ENCODE measurements around the gene CUEDC1. TPM values are rescaled to one million over a fixed set of nuclear protein-coding genes. Genes with fewer than 3 reads are reported as not detected.
A peak's percentile ranks its signal among the peaks of the same experiment; 100 is the strongest.

The CUEDC1 gene
- total RNA-seq, 6 experiments from 2014 or later = 34.0 to 41.0 (median 34.9) TPM

DNA sequence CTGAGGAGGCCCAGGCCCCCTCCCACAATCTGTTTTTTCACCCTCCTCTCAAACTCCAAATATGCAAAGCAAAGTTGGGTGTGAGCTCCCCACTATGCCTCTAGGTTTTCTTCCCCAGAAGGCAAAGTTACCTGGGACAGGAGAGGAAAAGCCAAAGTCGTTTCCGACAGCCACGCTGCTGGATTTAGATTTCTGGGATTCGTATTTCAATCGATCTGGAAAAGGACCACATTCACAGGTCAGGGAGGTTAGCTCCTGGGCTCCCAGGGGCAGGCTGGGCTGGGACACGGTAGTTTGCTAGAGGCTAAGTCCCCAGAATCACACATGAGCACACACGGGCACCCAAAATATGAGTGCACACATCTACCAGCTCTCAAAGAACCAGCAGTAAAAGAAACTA is 84.1 kb downstream of the CUEDC1 start:
- peaks cover 24% of the 10 kb centered on the region; the same call in 1 of the 2 replicates for H3K36me3 Mint-ChIP-seq (ENCODE audit: low read depth)
- H3K27ac Mint-ChIP-seq = no peak overlapping the region; the same call in 1 of the 2 replicates
- peaks cover 1% of the 10 kb centered on the region; the same call in 1 of the 2 replicates for H3K27me3 Mint-ChIP-seq (ENCODE audit: insufficient read depth)
- H3K4me3 Mint-ChIP-seq = no peak overlapping the region
- DNase-seq = no peak
- peaks cover 81% of the 10 kb centered on the region for H3K4me1 Mint-ChIP-seq (ENCODE audit: low read depth)
- H3K9me3 Mint-ChIP-seq = no peaks in the 10 kb centered on the region
- TF ChIP-seq, protein P1, sequence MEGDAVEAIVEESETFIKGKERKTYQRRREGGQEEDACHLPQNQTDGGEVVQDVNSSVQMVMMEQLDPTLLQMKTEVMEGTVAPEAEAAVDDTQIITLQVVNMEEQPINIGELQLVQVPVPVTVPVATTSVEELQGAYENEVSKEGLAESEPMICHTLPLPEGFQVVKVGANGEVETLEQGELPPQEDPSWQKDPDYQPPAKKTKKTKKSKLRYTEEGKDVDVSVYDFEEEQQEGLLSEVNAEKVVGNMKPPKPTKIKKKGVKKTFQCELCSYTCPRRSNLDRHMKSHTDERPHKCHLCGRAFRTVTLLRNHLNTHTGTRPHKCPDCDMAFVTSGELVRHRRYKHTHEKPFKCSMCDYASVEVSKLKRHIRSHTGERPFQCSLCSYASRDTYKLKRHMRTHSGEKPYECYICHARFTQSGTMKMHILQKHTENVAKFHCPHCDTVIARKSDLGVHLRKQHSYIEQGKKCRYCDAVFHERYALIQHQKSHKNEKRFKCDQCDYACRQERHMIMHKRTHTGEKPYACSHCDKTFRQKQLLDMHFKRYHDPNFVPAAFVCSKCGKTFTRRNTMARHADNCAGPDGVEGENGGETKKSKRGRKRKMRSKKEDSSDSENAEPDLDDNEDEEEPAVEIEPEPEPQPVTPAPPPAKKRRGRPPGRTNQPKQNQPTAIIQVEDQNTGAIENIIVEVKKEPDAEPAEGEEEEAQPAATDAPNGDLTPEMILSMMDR (IDR thresholded peaks at IDR 0.05) = no peak

DNA sequence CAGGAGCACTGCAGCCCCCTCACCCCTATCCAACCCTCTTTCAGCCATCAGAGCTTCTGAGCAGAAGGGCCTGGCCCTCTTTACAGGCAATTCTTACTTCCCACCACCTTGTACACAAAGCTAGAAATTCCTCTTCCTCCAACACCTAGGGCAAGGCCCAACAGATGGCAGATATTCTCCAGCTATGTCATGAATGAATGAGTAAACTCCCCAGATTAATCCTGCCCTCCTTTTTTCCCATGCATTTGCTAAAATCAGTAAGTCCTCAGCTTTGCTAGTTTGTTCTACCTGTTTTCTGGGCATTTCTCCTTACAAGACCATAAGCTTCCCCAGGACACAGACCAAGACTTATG is 85.0 kb downstream of the CUEDC1 start:
- Mint-ChIP-seq H3K9me3 (no peaks in the 10 kb centered on the region), H3K4me3 (peak overlapping the region; percentile 61), H3K27ac (peak overlapping the region; percentile 90), H3K4me1 (ENCODE audit: low read depth) (peaks cover 72% of the 10 kb centered on the region), H3K27me3 (ENCODE audit: insufficient read depth) (peaks cover 1% of the 10 kb centered on the region; the same call in 1 of the 2 replicates), H3K36me3 (ENCODE audit: low read depth) (peaks cover 24% of the 10 kb centered on the region; the same call in 1 of the 2 replicates)
- TF ChIP-seq, protein P1 (IDR thresholded peaks at IDR 0.05) = peak; percentile 12; the same call in 1 of the 2 replicates
- DNase-seq = no peak

DNA sequence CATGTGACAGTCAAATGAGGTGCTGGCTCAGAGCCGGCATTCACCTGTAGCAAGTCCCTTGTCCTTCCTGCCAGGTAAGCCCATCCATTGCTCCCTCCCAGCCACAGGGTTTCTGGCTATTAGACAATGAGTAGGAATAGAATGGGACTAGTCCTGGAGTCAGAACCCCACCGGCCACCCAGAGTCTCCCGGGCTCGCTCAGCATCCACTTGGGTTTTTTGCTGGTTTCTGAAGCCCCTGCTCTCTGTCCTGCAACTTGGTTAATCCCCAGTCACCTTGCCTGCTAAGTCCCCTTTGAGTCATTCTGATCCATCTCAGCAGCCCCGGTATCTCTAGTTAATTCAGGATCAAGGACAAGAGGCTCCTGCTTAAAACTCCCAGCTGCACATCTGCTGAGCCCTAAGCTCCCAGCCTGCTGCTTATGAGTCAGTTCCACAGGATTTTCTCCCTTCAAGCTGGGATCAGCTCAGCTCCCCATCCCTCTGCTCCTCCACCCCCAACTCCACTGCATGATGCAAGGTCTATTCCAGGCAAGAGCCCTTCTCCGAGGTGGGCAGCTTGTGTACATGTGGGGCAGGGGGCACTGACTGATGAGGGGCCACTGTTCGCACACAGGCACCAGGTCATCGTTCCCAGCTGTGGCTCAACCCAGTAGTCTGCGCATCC is 85.5 kb downstream of the CUEDC1 start:
- Mint-ChIP-seq H3K36me3 (ENCODE audit: low read depth) (peaks cover 29% of the 10 kb centered on the region; the same call in 1 of the 2 replicates), H3K27me3 (ENCODE audit: insufficient read depth) (peaks cover 1% of the 10 kb centered on the region; the same call in 1 of the 2 replicates), H3K4me1 (ENCODE audit: low read depth) (peaks cover 67% of the 10 kb centered on the region), H3K9me3 (no peaks in the 10 kb centered on the region), H3K27ac (peak overlapping the region; percentile 90), H3K4me3 (peak overlapping the region; percentile 61)
- peak; percentile 82 for DNase-seq
- TF ChIP-seq, protein P1 (IDR thresholded peaks at IDR 0.05) = no peak

DNA sequence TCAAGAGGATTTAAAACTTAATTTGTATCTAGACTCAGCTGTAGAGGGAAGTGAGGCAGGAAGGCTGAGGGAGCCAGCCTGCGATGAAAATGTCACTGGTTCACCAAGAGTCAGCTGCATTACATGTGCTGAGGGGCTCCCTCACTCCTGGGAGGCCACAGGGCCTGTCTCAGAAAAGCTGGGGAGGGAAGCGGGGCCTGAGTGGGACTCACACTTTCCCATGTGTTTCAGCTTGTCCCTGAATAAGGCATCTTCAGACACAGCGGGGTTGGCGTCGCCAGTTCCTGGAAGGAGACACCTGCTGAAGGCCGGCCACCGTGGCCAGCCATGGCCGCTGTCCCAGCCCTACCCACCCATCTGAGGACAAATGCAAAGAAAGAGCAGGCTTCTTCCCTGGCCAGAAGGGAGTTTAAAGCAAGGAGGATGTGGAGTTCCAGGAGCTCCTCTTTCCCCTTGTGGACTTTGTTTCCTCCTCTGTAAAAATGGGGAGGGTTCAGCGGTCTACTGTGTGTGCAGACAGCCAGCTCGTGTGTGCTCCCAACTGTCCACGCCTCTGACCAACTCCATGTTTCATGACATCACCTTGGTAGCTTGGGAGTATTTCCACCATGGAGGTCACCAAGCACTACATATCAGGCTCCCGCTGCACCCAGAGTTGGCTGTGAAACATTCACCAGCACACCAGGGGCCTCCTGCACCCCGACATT is 86.1 kb downstream of the CUEDC1 start:
- peaks cover 3% of the 10 kb centered on the region for H3K27me3 Mint-ChIP-seq (ENCODE audit: insufficient read depth)
- H3K4me1 Mint-ChIP-seq (ENCODE audit: low read depth) = peaks cover 60% of the 10 kb centered on the region
- DNase-seq = no peak

More for the DNA sequence above, 86.1 kb downstream of the CUEDC1 start:
- peak overlapping the region; percentile 90 for H3K27ac Mint-ChIP-seq
- no peaks in the 10 kb centered on the region for H3K9me3 Mint-ChIP-seq
- H3K36me3 Mint-ChIP-seq (ENCODE audit: low read depth) = peaks cover 34% of the 10 kb centered on the region
- TF ChIP-seq, protein P1 (IDR thresholded peaks at IDR 0.05) = no peak
- H3K4me3 Mint-ChIP-seq = peak overlapping the region; percentile 61
